Cardiac muscle cell (in vitro differentiated cells and primary cell): ENCODE results near the gene BMPR1B. TPM values are rescaled to one million over a fixed set of nuclear protein-coding genes. Genes with fewer than 3 reads are reported as not detected.

Experiments used
- DNase-seq, 2 donors: peaks; one replicate each; pipeline versions ENCODE4 v3.0.0 to v3.0.0-alpha.2; 2010 to 2017; ENCODE audit warnings: low read depth in 1 of 2, low spot score in 1 of 2
- H3K27ac ChIP-seq: fragments of 200-600 bp; sonication (generic); 2 replicates; pipeline ENCODE4 v1.5.1; 2016
- H3K27me3 ChIP-seq: fragments of 200-600 bp; sonication (generic); 2 replicates; pipeline ENCODE4 v1.6.0; 2016; ENCODE audit warnings: control low read depth
- H3K36me3 ChIP-seq: fragments of 200-600 bp; sonication (generic); 2 replicates; pipeline ENCODE4 v1.5.1; 2016; ENCODE audit warnings: control low read depth
- H3K4me1 ChIP-seq: fragments of 200-600 bp; sonication (generic); 2 replicates; pipeline ENCODE4 v1.8.1; 2017; ENCODE audit warnings: low read depth, mild to moderate bottlenecking, mixed run types
- H3K4me3 ChIP-seq: fragments of 200-600 bp; sonication (generic); 2 replicates; pipeline ENCODE4 v1.5.1; 2016; ENCODE audit warnings: mild to moderate bottlenecking
- H3K9me3 ChIP-seq: fragments of 200-600 bp; sonication (generic); 2 replicates; pipeline ENCODE4 v1.5.1; 2017; ENCODE audit warnings: low read depth, mild to moderate bottlenecking, control low read depth
- CTCF ChIP-seq: IDR thresholded peaks from 2 replicates; pipeline ENCODE4 v1.5.1; 2012; ENCODE audit warnings: low read depth, mild to moderate bottlenecking, low read length
- polyA plus RNA-seq: library from polyadenylated mRNA; unstranded; fragments of >200 nt; fragmentation: Nextera tagmentation; extraction: Ambion mirVana; gene quantifications from 2 replicates; pipeline ENCODE4 v1.2.1, GENCODE V29; 2016
- total RNA-seq: library from RNA; depleted of rRNA; stranded (reverse); fragments of >200 nt; gene quantifications from 2 replicates; pipeline ENCODE4 v1.2.3, GENCODE V29; 2016

BMPR1B gene
- total and polyA plus RNA-seq, 2 experiments from 2014 or later: 0.53 to 1.8 TPM

- Histone ChIP-seq H3K36me3 (peaks cover 3% of the 10 kb centered on the region), H3K27me3 (no peaks in the 10 kb centered on the region), H3K27ac (peak overlapping the region; percentile 63), H3K4me1 (peaks cover 27% of the 10 kb centered on the region), H3K4me3 (no peak overlapping the region), H3K9me3 (no peaks in the 10 kb centered on the region)
- DNase-seq: no peak
- TF ChIP-seq CTCF: no peak
These were observed 431.1 kb downstream of the BMPR1B start for GRCh38 chr4:95188701-95189370.

GRCh38 chr4:95190751-95191436, 433.1 kb downstream of the BMPR1B start:
- peak in 1 of 2 donors; percentile 16 for DNase-seq
- peak overlapping the region; percentile 60 for H3K27ac ChIP-seq
- no peaks in the 10 kb centered on the region for H3K9me3 ChIP-seq
- no peaks in the 10 kb centered on the region for H3K36me3 ChIP-seq
- no peaks in the 10 kb centered on the region for H3K27me3 ChIP-seq
- no peak for TF ChIP-seq CTCF
- H3K4me1 ChIP-seq: peaks cover 45% of the 10 kb centered on the region
- no peak overlapping the region for H3K4me3 ChIP-seq

- DNase-seq: no peak
- H3K27ac ChIP-seq: peak overlapping the region; percentile 60
- no peak for TF ChIP-seq CTCF
These were observed 433.8 kb downstream of the BMPR1B start for GRCh38 chr4:95191537-95191936.

GRCh38 chr4:95193391-95194224, 435.9 kb downstream of the BMPR1B start:
- peaks cover 38% of the 10 kb centered on the region for H3K4me1 ChIP-seq
- DNase-seq: peak in 1 of 2 donors; percentile 73
- H3K36me3 ChIP-seq: no peaks in the 10 kb centered on the region
- no peak overlapping the region for H3K4me3 ChIP-seq
- no peaks in the 10 kb centered on the region for H3K9me3 ChIP-seq
- no peaks in the 10 kb centered on the region for H3K27me3 ChIP-seq
- no peak for TF ChIP-seq CTCF
- H3K27ac ChIP-seq: peak overlapping the region; percentile 86

More at GRCh38 chr4:95191537-95191936, 433.8 kb downstream of the BMPR1B start:
- Histone ChIP-seq H3K4me3 (no peak overlapping the region), H3K36me3 (no peaks in the 10 kb centered on the region), H3K4me1 (peaks cover 45% of the 10 kb centered on the region), H3K9me3 (no peaks in the 10 kb centered on the region), H3K27me3 (no peaks in the 10 kb centered on the region)

GRCh38 chr4:95197353-95197752, 439.6 kb downstream of the BMPR1B start:
- no peaks in the 10 kb centered on the region for H3K9me3 ChIP-seq
- no peak overlapping the region for H3K4me3 ChIP-seq
- peak overlapping the region; percentile 46 for H3K27ac ChIP-seq
- no peaks in the 10 kb centered on the region for H3K27me3 ChIP-seq
- TF ChIP-seq CTCF: no peak
- no peak for DNase-seq
- no peaks in the 10 kb centered on the region for H3K36me3 ChIP-seq
- H3K4me1 ChIP-seq: peaks cover 31% of the 10 kb centered on the region
